Hepatocyte (in vitro differentiated cells): Measurements from ENCODE around the gene NPY4R. TPM values are rescaled to one million over a fixed set of nuclear protein-coding genes. Genes with fewer than 3 reads are reported as not detected.
"Not testable (repeated sequence)": the region's sequence is repeated elsewhere in the genome, so short reads cannot be mapped to it uniquely, and the experiment has no call there.

Source experiments
- DNase-seq: peaks from one replicate; pipeline ENCODE4 v3.0.0-alpha.2; 2016; ENCODE audit warnings: low spot score
- H2AFZ ChIP-seq: fragments of 200-600 bp; sonication (generic); 2 replicates; pipeline ENCODE4 v1.6.0; 2016; ENCODE audit warnings: antibody characterized with exemption, mild to moderate bottlenecking
- H3K27ac ChIP-seq: fragments of 200-600 bp; sonication (generic); 2 replicates; pipeline ENCODE4 v1.5.1; 2016; ENCODE audit warnings: mild to moderate bottlenecking
- H3K27me3 ChIP-seq: fragments of 200-600 bp; sonication (generic); 2 replicates; pipeline ENCODE4 v1.6.1; 2016
- H3K36me3 ChIP-seq: fragments of 200-600 bp; sonication (generic); replicated peaks from 2 replicates; pipeline ENCODE4 v1.5.1; 2016; ENCODE audit warnings: low read depth; ENCODE audit not compliant: insufficient read depth
- H3K4me1 ChIP-seq: fragments of 200-600 bp; sonication (generic); 2 replicates; pipeline ENCODE4 v1.5.1; 2016; ENCODE audit warnings: mild to moderate bottlenecking, moderate library complexity; ENCODE audit not compliant: insufficient read depth
- H3K4me2 ChIP-seq: fragments of 200-600 bp; sonication (generic); 2 replicates; pipeline ENCODE4 v1.6.0; 2016
- H3K4me3 ChIP-seq: fragments of 200-600 bp; sonication (generic); 2 replicates; pipeline ENCODE4 v1.5.1; 2016; ENCODE audit warnings: mild to moderate bottlenecking
- H3K79me2 ChIP-seq: fragments of 200-600 bp; sonication (generic); 2 replicates; pipeline ENCODE4 v1.6.0; 2017; ENCODE audit warnings: mild to moderate bottlenecking
- H3K9me2 ChIP-seq: fragments of 200-600 bp; sonication (generic); replicated peaks from 2 replicates; pipeline ENCODE4 v1.6.0; 2017; ENCODE audit warnings: mild to moderate bottlenecking; ENCODE audit not compliant: insufficient read depth
- H3K9me3 ChIP-seq: fragments of 200-600 bp; sonication (generic); 2 replicates; pipeline ENCODE4 v1.5.1; 2016; ENCODE audit warnings: low read depth, mild to moderate bottlenecking
- H4K20me1 ChIP-seq: fragments of 200-600 bp; sonication (generic); 2 replicates; pipeline ENCODE4 v1.6.0; 2016; ENCODE audit warnings: mild to moderate bottlenecking; ENCODE audit not compliant: insufficient read depth, poor library complexity, severe bottlenecking
- WGBS: methylation state at CpG from one replicate; pipeline ENCODE4 v1.1.6; 2016; ENCODE audit warnings: low lambda C conversion rate; ENCODE audit errors: missing lambda C conversion rate; 5-methylcytosine and 5-hydroxymethylcytosine counted together
- polyA plus RNA-seq: library from polyadenylated mRNA; unstranded; fragments of >200 nt; fragmentation: Nextera tagmentation; extraction: Ambion mirVana; gene quantifications from 2 replicates; pipeline ENCODE4 v1.2.1, GENCODE V29; 2016
- total RNA-seq: library from RNA; depleted of rRNA; stranded (reverse); fragments of >200 nt; gene quantifications from 2 replicates; pipeline ENCODE4 v1.2.3, GENCODE V29; 2014
- TF ChIP-seq, protein P1 (sequence below): fragments of 200-600 bp; sonication (generic); IDR thresholded peaks from 2 replicates; pipeline ENCODE4 v1.5.1; 2016; ENCODE audit warnings: antibody characterized with exemption, mild to moderate bottlenecking; ENCODE audit not compliant: poor library complexity

The NPY4R gene
- total and polyA plus RNA-seq, 2 experiments from 2014 or later, result 0.07 to 0.87 TPM

DNA sequence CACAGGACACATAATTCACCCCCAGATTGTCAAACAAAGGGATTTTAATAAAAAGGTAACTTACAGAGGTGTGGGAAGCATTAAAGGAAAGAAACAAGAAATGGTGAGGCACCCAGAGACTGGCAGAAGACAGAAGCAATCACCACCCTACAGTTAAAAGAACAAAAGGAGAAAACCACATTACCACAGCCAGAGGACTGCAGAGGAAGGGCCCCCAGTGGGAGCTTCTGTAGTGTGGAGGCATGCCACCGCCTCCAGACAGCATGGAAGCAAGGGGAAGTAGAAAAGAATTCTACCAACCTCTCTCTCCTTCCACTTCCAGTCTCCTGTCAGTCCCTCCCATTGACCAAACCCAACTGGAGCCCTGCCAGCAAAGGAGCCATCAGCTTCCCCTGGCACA lies 4.4 kb upstream of the NPY4R start:
- H3K4me2 ChIP-seq, DNase-seq, H2AFZ ChIP-seq, H3K9me2 ChIP-seq, H3K36me3 ChIP-seq, H3K9me3 ChIP-seq, H4K20me1 ChIP-seq, H3K27ac ChIP-seq, H3K4me1 ChIP-seq, H3K79me2 ChIP-seq, H3K4me3 ChIP-seq, H3K27me3 ChIP-seq: not testable (repeated sequence)
- WGBS, result no CpG with 5 or more reads among the region's 1 CpG

DNA sequence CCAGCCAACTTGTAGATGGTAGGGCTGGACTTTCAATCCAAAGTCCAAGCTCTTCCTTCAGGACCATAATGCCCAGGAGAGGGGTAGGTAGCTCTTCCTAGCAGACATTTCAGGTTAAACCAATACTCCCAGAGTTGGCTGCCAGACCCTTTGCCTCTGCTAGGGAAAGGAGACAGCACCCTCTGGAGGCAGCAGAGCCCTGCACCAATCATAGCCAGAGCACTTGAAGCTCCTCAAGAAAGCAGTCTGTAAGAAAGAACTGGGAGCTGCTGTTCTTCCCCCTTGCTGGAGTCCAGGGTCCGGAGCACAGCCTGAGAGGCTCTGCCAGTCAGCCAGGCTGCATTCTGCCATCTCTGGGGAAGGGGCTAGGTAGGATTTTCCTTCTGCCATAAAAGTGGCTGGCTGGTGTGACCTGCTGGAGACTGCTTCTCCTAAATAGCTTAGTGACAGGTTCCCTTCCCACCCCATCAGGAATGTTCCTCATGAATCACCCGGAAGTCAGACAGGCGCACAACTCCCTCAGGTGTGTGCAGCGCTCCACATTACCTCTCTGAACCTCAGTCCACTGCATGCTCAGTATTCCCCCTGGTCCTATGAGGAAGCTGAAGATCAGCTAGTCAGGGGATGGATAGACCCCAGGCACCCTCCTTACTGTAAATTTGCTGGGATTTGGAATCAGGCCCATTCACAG lies 2.5 kb upstream of the NPY4R start:
- not testable (repeated sequence) for H2AFZ ChIP-seq, H3K27me3 ChIP-seq, H3K4me3 ChIP-seq, H3K9me3 ChIP-seq, H3K9me2 ChIP-seq, DNase-seq, H4K20me1 ChIP-seq, H3K4me2 ChIP-seq, H3K4me1 ChIP-seq, H3K79me2 ChIP-seq, H3K36me3 ChIP-seq, H3K27ac ChIP-seq
- TF ChIP-seq, protein P1, sequence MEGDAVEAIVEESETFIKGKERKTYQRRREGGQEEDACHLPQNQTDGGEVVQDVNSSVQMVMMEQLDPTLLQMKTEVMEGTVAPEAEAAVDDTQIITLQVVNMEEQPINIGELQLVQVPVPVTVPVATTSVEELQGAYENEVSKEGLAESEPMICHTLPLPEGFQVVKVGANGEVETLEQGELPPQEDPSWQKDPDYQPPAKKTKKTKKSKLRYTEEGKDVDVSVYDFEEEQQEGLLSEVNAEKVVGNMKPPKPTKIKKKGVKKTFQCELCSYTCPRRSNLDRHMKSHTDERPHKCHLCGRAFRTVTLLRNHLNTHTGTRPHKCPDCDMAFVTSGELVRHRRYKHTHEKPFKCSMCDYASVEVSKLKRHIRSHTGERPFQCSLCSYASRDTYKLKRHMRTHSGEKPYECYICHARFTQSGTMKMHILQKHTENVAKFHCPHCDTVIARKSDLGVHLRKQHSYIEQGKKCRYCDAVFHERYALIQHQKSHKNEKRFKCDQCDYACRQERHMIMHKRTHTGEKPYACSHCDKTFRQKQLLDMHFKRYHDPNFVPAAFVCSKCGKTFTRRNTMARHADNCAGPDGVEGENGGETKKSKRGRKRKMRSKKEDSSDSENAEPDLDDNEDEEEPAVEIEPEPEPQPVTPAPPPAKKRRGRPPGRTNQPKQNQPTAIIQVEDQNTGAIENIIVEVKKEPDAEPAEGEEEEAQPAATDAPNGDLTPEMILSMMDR, result peak; percentile 45
- 14% methylated on average over 1 of the region's 4 CpGs for WGBS

DNA sequence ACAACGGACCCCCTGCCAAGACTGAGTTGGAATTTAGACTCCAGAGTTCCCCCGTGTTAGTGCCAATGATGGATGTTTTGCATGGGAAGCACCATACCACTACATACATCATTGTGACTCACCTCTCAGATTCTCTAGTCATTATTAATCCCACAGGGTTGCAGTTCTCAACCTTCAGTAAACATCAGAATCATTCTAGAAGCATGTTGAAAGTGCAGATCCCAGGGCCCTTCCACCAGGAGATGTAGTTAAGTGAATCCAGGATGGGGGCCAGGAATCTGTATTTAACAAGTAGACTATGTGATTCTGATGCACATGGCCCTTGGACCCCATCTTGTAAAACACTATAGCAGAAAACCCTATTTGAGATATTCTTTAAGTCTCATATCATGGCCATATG lies 2.1 kb downstream of the NPY4R start:
- not testable (repeated sequence) for H3K4me2 ChIP-seq, H3K27ac ChIP-seq, H3K27me3 ChIP-seq, H3K9me3 ChIP-seq, H3K9me2 ChIP-seq, H3K36me3 ChIP-seq, H3K4me1 ChIP-seq, H3K79me2 ChIP-seq, DNase-seq, H2AFZ ChIP-seq, H3K4me3 ChIP-seq, H4K20me1 ChIP-seq
- no CpG with 5 or more reads among the region's 2 CpGs for WGBS

DNA sequence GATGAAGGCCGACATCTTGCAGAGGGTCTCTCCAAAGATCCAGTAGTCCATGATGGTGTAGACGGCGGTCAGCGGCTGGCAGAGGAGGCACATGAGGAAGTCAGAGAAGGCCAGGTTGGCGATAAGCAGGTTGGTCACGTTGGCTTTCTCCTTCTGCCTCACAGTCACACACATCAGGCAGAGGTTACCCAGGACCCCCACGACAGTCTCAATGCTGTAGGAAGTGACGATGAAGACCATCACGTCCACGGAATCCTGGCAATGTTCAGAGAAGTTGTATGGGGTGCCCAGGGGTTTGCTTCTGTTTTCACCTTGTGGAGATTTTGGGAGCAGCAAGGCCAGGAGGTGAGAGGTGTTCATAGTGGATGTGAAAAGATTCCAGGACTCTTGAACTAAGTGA lies 3.5 kb downstream of the NPY4R start:
- not testable (repeated sequence) for H2AFZ ChIP-seq, H4K20me1 ChIP-seq, H3K9me3 ChIP-seq, H3K27me3 ChIP-seq, H3K4me1 ChIP-seq, H3K4me3 ChIP-seq, H3K27ac ChIP-seq, DNase-seq, H3K36me3 ChIP-seq, H3K4me2 ChIP-seq, H3K79me2 ChIP-seq, H3K9me2 ChIP-seq
- 90% methylated on average over 9 of the region's 10 CpGs for WGBS

DNA sequence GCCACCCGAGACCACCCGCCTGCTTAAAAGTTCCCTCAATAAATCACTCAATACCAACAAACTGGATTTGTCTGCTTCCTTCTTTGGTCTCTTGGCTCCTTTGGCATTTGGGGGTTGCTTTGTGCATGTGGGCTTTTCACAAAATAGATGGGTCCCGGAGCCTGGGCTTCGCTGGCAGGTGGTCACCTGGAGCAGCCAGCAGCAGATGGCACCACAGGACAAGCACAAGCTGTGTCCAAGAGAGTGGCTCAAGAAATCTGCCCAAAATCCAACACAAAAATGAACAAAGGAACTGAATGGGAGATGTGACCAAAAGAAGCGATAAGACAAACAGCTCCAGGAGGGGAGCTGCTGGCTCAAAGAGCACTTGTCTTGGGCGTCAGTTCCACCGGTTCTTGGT lies 6.2 kb downstream of the NPY4R start:
- not testable (repeated sequence) for H3K4me1 ChIP-seq, H3K27me3 ChIP-seq, H3K4me2 ChIP-seq, H3K9me3 ChIP-seq, H3K79me2 ChIP-seq, H3K36me3 ChIP-seq, H3K27ac ChIP-seq, H4K20me1 ChIP-seq, H2AFZ ChIP-seq, DNase-seq, H3K4me3 ChIP-seq, H3K9me2 ChIP-seq
- WGBS, result no CpG with 5 or more reads among the region's 7 CpGs

DNA sequence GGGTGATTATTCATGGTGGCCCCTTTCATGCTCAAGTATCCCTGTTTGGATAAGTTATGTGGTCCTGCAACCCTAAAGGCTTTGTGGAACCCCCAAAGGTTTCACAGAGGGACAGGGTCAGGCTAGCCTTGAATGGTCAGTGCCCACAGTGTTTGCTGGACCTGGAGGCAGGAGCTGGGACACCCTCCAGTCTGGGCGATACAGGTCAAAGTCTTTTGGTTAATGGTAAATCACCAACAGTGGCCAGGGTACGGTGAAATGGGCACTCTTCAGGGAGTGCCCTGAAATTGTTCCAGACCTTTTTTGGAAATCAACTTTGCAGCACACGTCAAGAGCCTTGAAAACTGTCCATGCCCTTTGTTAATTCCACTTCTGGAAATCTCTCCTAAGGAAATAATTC lies 8.7 kb downstream of the NPY4R start:
- DNase-seq, H3K36me3 ChIP-seq, H3K27ac ChIP-seq, H3K4me3 ChIP-seq, H2AFZ ChIP-seq, H3K4me1 ChIP-seq, H4K20me1 ChIP-seq, H3K79me2 ChIP-seq, H3K9me3 ChIP-seq, H3K4me2 ChIP-seq, H3K27me3 ChIP-seq, H3K9me2 ChIP-seq: not testable (repeated sequence)
- no CpG with 5 or more reads among the region's 3 CpGs for WGBS

DNA sequence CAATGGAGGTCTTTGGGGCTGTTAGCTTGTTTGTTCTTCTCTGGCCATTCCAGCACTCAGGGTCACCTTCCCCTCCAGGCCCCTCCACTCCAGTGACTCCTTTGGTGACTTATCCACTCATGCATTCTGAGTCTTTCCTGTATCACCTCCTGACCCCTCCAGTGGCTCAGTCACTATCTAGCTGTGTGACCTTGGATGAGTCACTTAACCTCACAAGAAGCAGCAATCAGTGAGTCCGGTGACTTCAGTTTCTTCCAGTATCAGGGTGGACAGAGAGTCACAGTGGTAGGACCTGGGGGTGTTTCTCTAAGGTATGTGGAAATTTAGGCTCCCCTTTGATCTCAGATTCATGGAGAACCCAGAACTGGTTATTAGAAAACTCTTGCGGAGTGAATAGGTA lies 9.8 kb downstream of the NPY4R start:
- H2AFZ ChIP-seq, H3K4me1 ChIP-seq, H3K4me2 ChIP-seq, H3K36me3 ChIP-seq, H3K27ac ChIP-seq, H3K9me3 ChIP-seq, H3K79me2 ChIP-seq, DNase-seq, H3K9me2 ChIP-seq, H3K4me3 ChIP-seq, H3K27me3 ChIP-seq, H4K20me1 ChIP-seq: not testable (repeated sequence)
- no CpG with 5 or more reads among the region's 2 CpGs for WGBS

DNA sequence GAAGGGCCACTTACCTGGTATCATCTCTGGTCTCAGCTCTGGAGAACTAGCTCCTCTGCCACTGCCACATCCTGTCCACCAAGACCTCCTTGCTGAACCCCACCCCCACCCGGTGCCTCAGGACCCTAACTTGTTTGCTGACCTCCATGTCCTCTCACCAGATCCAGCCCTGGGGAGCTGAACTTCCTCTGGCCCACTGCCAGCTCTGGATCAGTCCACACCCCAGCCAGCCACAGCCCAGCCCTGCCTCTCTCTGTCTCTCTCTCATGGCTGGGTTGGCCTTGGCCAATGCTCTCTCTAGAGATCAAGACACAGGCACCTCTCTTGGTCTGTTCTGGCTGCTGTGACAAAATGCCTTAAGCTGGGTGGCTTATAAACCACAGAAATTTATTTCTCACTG lies 14.4 kb downstream of the NPY4R start:
- not testable (repeated sequence) for H3K9me2 ChIP-seq, H3K79me2 ChIP-seq, H3K4me1 ChIP-seq, DNase-seq, H2AFZ ChIP-seq, H3K27me3 ChIP-seq, H3K4me3 ChIP-seq, H3K9me3 ChIP-seq, H3K36me3 ChIP-seq, H3K4me2 ChIP-seq, H4K20me1 ChIP-seq, H3K27ac ChIP-seq
- no CpG with 5 or more reads among the region's 1 CpG for WGBS
